AG20443 (cell line): Measurements from ENCODE around the gene CCDC169.

ENCODE experiments used
- DNase-seq: peaks from one replicate; pipeline ENCODE4 v3.0.0; 2012; ENCODE audit warnings: low spot score, mixed read lengths

Gene CCDC169

DNA sequence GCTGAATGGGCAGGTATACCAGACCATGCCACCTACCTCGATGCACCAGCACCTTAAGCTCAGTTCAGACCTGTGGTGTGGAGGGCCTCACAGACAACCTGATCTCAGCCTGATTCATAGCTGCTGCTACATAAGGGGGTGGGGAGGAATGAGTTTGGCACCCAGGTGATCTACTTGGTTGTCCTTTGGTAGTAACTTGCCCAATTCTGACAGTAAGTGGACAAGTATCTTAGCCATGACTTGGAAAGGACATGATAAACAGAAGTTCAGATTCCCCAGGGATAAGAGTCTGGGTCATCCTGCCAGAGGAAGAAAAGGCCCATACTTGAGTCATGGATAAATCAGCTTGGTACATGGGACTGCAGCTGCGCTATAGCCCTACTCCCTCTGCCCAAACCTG, 54.9 kb downstream of the CCDC169 start:
- no peak for DNase-seq

DNA sequence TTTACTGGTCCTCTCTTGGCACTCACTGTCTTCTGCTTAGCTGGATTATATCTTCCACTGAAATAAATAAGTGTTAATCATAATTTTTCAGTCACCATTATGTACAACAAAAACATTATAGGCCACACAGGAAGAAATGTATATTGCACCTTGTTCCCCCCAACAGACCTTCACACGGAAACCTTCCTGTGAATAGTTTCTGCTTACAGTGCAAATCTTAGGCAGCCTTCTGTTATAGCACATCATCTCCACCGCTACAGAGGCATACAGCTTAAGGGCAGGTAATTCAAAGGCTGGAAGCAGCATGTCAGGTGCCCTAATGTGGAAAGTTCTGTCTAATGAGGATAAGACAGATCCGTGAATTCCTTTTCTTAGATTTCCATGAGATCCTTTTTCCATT, 66.4 kb downstream of the CCDC169 start:
- DNase-seq = no peak

DNA sequence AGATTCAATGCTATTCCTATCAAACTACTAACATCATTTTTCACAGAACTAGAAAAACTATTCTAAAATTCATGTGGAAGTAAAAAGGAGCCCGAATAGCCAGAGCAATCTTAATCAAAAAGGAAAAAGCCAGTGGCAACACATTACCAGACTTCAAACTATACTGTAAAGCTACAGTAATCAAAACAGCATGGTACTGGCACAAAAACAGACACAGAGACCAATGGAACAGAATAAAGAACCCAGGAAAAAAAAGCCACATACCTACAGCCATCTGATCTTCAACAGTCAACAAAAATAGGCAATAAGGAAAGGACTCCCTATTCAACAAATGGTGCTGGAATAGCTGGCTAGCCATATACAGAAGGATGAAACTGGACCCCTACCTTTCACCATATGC, 72.9 kb downstream of the CCDC169 start:
- DNase-seq = no peak

DNA sequence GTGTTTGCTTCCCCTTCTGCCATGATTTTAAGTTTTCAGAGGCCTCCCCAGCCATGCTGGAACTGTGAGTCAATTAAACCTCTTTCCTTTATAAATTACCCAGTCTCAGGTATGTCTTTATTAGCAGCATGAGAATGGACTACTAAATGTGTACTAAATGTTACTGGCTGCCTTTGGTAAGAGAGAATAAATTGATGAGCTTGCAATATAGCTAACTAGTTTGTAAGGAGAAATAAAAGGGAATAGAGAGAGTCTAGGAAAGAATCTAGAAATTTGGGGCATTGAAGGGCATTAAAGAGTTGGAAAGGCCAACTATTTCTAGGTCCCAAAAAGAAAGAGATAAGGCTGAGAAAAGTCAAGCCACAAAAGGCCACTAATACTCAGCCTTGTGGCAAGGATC, 77.7 kb downstream of the CCDC169 start:
- no peak for DNase-seq

DNA sequence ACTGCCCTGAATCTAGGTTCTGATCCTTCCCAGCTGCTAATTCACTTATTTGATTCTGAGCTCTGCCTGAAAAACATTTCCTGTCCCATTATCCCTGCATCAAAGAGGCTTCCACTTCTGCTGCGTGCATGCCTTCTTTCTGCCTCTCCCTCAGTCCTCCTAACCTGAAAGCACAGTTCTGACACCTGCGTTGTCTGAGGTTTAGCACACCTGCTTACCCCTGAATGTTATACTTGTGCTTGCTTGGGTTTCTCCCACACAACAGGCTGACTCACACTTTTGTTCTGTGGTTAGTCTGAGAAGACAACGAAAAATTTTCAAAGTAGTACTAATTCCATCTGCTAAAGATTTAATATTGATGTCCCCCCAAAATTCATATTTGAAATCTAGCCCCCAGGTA, 80.2 kb downstream of the CCDC169 start:
- DNase-seq = no peak

DNA sequence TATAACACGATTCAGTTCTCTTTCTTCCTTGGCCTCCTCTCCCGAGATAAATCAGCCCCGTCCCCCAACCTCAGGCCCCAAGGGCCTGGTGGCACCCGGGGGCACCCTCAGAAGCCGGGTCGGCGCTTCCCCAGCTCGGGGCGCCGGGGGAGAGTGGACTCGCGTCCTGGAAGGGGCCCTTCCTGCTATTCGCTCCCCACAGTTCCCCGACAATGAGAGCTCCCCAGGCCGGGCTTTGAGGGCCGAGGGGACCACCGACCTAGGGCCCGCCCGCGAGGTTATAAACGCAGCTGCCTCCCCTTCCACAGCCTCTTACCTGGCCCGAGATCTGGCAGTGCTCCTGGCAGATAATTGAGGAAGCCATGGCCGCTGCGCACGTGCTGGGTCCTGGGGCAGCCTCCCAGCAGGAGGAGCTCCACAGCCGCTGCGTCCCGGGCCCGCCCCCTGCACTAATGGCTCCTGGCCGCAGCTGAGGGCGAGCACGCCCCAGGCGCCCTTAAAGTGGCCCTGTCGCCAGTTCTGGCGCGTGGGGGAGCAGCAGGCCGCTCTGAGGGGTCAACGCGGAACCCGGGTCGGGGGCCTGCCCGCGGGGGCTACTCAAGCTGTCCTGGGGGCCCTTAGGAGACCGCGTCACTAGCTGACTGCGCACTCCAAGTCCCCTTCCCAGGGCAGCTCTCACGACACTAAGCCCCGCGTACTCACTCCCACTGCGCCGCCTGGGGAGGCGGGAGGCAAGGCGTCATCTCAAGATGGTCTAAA, 83.3 kb downstream of the CCDC169 start, which contains the start of gene SOHLH2:
SOHLH2 (minus strand) TSS at position 394 of the 759 bp plus-strand sequence; CDS start at position 364, 30 bp downstream.
- DNase-seq = no peak

DNA sequence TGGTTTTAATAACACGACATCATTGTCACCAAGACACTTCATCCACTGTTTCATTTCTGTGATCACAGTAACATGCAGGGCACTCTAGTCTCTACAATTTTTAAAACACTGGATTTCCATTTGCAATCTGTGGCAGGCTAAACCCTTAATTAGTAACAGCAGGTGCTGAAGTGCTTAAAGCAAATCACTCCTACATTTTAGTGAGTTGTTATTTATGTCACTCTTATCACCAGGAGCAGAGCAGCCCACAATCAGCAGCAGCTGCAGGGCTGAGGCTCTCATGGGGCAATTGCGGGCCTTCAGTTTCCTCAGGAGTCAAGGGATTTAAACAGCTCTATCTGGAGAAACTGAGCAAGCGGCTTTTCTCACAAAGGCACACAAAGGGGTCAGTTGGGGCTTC, 84.8 kb downstream of the CCDC169 start:
- no peak for DNase-seq

DNA sequence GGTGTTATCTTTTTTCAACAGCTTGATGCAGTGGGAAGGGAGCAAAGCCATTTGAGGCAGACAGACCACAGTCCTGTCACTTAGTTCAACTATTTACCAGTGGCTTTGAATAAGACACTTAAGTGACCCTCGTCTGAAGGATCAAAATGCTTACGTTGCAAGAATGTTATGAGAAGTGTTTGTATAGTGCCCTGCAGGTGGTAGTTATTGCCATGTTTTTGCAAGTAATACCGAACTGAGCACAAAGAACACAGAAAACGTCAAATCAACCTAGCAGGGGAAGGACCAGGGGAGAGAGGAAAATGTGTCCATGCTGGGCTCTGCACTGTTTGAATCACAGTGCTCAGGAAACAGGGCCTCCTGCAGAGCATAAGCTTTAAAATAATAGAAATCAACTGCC, 86.0 kb downstream of the CCDC169 start:
- no peak for DNase-seq

DNA sequence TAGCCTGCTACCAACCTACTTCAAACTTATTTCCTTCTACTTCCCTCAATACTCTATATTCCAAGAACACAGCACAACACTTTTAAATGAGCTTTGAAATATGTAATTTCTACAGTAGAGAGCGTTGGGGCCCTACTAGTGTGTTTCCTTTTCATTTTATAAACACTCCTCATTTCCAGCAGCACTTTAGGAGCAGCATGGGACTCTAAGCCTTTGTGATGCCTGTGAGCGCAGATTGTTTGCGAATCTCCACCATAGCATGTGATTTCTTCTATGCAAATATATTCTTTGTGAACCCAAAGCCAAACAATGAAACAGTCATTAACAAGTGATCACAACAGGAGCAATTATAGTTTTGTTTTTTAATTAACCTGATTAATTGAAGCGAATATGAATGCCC, 86.9 kb downstream of the CCDC169 start:
- no peak for DNase-seq

DNA sequence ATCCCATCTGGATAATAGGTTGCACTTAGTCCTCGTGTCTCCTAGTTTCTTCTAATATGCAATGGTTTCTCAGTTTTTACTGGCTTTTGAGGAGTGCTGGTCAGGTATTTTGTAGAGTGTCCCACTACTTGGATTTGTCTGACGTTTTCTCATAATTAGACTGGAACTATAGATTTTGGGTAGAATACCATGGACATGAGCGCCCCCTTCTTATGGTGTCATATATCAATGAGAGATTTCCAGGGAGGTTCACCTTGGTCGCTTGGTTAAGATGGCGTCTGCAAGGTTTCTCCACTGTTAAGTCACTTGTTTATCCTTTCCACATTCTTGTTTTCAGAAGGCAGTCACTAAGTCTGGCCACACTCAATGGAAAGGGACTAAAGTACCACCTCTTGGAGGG, 89.9 kb downstream of the CCDC169 start:
- no peak for DNase-seq

DNA sequence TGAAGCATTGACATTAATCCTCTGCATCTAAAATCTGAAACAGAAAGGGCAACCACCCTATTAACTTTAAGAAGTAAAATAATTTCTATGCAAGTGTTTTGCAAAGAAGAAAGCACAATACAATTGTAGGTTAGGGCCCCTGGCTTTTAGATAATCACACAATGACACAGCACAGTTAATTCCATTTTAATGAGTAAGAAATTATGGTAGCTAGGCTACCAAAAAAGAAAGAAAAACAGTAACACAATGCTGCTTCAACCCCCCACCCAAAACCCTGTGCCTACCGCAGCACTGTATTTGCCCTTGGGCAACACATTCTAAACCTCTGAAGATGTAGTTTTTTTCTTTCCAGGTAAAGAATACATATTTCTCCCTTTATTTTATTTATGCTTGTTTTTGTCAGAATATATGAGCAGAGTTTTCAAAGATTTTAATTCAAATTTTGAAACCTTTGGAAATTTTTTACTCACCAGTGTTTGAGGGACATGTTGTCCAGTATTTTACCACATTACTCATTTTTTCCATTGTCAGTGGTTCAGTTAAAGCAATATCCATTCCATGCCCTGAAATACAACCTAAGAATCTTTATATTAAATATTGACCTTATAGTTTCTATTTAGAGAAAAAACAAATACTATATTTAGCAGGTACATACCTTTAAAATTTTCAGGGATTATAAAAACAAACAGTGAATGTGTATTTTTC, 104.3 kb downstream of the CCDC169 start:
- DNase-seq = peak; percentile 29

DNA sequence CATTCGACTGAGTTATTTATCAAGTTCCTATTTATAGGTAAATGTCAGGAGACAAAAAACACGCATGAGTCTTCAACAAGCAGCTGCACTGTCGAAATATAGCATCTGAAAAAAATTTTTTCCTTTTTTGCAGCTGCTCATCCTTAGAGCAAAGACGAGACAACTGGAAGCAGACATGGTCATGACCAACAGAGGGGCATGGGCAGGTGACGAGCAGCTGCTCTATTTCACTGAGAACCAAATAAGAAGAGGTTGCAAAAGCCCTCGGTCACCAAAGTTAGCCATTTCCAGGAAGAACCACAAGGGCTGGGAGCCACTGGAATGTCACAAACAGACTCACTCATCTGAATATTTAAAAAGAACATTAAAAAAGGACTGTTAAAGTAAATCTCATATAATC, 105.4 kb downstream of the CCDC169 start:
- no peak for DNase-seq

DNA sequence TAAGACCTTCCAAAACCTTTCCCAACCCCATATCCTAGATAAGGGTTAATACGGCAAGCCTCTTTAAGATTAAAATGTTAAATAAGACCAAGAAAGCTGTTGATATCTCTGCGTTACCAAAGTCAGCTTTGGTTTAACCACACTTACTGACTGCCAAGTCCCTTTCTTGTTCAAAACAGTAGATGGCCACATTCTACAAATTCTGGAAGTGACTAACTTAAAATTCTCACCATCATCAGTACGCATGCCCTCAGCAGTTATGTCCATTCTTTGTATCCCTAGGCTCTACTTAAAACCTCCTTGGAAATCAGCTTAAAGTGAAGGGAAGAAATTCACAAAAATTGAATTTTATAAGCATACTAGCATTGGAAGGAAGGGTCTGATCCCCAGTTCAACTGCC, 106.8 kb downstream of the CCDC169 start:
- no peak for DNase-seq

DNA sequence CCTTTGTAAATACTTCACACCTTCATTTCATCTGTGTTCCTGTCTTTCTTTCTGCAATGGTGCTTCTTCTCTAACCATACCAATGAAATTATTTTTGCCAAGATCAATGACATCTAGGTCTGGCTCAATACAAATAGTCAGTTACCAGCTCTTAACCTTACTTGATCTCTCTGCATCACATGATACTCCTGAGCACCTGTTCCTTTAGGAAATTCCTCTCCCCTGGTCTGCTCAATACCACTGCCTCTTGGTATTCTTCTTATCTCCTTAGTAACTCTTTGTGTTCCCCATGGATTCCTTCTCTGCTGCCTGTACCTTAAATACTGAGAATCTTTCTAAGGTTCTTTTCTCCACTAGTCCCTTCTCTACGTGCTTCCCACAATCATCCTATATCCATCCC, 109.2 kb downstream of the CCDC169 start:
- no peak for DNase-seq

DNA sequence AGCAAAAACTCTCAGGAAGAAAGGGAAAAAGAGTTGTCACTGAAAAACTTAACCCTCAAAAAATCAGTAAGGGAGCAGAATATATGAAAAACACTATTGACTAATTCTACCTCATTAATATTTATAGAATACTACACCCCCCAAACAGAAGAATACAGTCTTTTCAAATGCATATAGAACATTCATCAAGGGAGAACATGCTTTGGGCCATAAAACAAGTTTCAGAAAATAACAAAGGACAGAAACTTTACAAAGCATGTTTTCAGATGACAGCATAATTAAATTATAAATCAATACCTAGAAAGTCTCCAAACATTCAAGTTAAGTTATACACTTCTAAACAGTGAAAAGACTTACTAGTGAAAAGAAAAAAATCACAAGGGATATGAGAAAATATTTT, 113.7 kb downstream of the CCDC169 start:
- no peak for DNase-seq
